ENCODE data around the gene GINS1. TPM values are rescaled to one million over a fixed set of nuclear protein-coding genes. Genes with fewer than 3 reads are reported as not detected.

The GINS1 gene
- total RNA-seq, 4 donors from 2014 or later, result 0.31 to 1.2 (median 1.2) TPM; not detected in 1

DNA sequence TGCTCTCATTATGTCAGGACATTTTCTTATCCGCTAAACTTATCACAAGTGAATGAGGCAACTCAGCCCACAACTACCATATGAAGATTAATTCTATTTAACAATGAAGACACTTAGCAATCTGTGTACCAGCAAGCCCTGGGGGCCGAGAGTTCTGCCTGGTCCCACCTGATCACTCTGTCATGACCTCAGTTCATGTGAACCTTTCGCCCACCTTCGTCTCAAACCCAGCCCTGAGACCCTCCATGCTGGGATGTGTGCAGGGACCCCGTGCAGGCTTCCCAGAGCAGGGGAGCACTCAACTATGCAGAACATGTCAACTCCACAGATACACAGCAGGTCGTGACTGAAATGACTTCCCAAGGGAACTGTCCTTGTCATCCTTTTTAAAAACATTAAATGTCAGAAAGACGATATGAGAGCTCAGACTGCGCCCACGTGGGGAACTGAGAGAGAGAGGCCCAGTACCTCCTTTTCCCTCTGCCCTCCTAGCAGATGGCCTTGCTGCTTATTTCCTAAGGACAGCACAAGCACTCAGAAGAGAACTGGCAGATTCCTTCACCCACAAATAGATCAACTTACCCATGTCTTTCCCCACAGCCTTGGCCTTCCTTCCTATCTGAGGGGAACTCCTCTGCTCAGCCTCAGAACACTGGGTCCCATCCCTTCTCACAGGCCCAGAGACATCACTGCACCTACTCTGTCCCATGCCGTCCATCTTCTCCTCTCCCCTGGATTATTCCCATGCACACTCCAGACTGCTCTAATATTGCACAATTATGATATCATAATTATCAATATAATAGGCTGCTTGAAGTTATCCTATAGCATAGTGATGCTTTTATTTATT is 28.4 kb upstream of the GINS1 start:
- TF ChIP-seq EP300 (IDR thresholded peaks at IDR 0.05) (no peak), POLR2AphosphoS5 (IDR thresholded peaks at IDR 0.05) (no peak), CTCF (IDR thresholded peaks at IDR 0.05) (no peak), POLR2A (IDR thresholded peaks at IDR 0.05) (no peak)
- Histone ChIP-seq H3K36me3 (peaks cover 0 to 10% of the 10 kb centered on the region in 2 donors), H3K27me3 (no peaks in the 10 kb centered on the region), H3K27ac (no peak overlapping the region), H3K4me3 (no peak overlapping the region), H3K9me3 (no peaks in the 10 kb centered on the region), H3K4me1 (peaks cover 0 to 25% (median 5%) of the 10 kb centered on the region in 3 donors)
- 92 to 95% methylated on average over 7 to 9 of the region's 10 CpGs for WGBS, 2 donors (ENCODE audit: low coverage in 1 of 2)
- ATAC-seq, result no peak

DNA sequence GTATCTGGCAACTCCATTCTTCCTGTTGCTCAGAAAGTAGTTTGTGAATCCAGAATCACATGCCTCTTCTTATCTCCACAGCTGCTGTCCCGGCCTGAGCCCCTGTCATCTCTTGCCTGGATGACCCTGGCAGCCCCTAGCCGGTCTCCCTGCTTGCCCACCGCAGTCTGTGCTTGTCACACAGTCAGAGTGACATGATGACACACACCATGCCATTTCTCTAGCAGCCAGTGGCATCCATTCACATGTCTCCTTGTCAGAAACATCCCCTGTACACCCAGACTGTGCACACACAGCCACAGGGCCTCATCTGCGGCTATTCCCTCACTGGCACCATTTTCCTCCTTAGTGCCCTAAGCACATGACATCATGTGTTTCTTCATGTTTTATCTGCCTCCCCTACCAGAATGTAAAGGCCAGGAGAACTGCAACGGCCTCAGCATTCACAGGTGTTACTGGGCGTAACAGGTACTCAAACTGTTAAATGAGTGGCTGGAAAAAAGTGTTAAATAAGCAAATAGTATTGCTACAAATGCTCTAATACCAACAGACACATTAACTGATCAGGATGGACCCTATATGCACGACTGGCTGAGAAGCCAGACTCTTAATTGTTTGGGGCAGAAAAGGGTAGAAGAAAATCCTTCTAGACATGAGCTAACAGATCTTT is 26.4 kb upstream of the GINS1 start:
- TF ChIP-seq EP300 (IDR thresholded peaks at IDR 0.05) (no peak), POLR2A (IDR thresholded peaks at IDR 0.05) (no peak), CTCF (IDR thresholded peaks at IDR 0.05) (no peak), POLR2AphosphoS5 (IDR thresholded peaks at IDR 0.05) (no peak)
- Histone ChIP-seq H3K36me3 (peaks cover 0 to 10% of the 10 kb centered on the region in 2 donors), H3K4me1 (peaks cover 0 to 30% (median 5%) of the 10 kb centered on the region in 3 donors), H3K4me3 (no peak overlapping the region), H3K27me3 (no peaks in the 10 kb centered on the region), H3K9me3 (no peaks in the 10 kb centered on the region), H3K27ac (no peak overlapping the region)
- WGBS, 2 donors (ENCODE audit: low coverage in 1 of 2), result 86 to 94% methylated on average over 7 of the region's 7 CpGs
- ATAC-seq, result no peak

DNA sequence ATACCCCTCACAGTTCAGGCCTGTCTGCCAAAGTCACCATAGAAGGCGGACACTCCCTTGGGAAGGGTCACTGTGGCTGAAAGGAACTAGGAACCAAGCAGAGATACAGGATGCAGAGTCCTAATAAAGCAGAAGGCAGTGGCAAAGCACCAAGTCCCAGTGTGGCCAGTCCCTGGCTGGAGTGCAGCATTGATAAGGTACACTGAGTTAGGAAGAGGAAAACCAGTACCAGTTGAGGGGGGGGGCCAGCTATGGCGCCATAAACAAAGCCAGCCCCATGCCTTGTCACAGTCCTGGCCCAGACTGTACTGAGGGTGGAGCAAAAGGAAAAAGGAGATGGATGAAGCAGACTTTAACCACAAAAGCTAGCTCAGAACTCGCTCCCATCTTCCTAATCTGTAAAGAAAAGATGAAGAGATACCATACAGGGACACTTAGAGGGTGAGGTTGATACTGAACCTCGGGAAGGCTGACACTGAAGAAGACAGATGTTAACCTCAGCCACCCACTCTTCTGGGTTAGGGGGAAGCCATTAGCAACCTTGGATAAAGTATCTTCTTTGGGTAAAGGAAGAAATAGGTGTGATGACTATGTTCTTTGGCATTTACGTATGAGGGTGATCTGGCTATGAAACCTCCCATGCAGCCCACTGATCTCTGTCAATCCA is 24.6 kb upstream of the GINS1 start:
- ATAC-seq, result no peak
- Histone ChIP-seq H3K27ac (no peak overlapping the region), H3K27me3 (no peaks in the 10 kb centered on the region), H3K4me1 (peaks cover 0 to 15% (median 0%) of the 10 kb centered on the region in 3 donors), H3K4me3 (no peak overlapping the region), H3K9me3 (no peaks in the 10 kb centered on the region), H3K36me3 (peaks cover 0 to 10% of the 10 kb centered on the region in 2 donors)
- TF ChIP-seq POLR2A (IDR thresholded peaks at IDR 0.05) (no peak), CTCF (IDR thresholded peaks at IDR 0.05) (no peak), EP300 (IDR thresholded peaks at IDR 0.05) (no peak), POLR2AphosphoS5 (IDR thresholded peaks at IDR 0.05) (no peak)
- 73 to 86% methylated on average over 4 to 5 of the region's 5 CpGs for WGBS, 2 donors (ENCODE audit: low coverage in 1 of 2)

GRCh38 chr20:25389401-25389857 is 18.0 kb upstream of the GINS1 start:
- no peak for TF ChIP-seq POLR2AphosphoS5 (IDR thresholded peaks at IDR 0.05)
- no peak for TF ChIP-seq EP300 (IDR thresholded peaks at IDR 0.05)
- TF ChIP-seq CTCF (IDR thresholded peaks at IDR 0.05), result no peak
- no peak for TF ChIP-seq POLR2A (IDR thresholded peaks at IDR 0.05)
- H3K27me3 ChIP-seq, result no peaks in the 10 kb centered on the region
- peak overlapping the region; percentile 84 to 97 (median 91) for H3K27ac ChIP-seq
- H3K4me3 ChIP-seq, result peak overlapping the region; percentile 93 to 96
- ATAC-seq, result no peak
- no peaks in the 10 kb centered on the region for H3K9me3 ChIP-seq
- 17% methylated on average over 9 to 13 of the region's 19 CpGs for WGBS, 2 donors (ENCODE audit: low coverage in 1 of 2)
- no peaks in the 10 kb centered on the region for H3K36me3 ChIP-seq
- peaks cover 0 to 26% (median 0%) of the 10 kb centered on the region in 3 donors for H3K4me1 ChIP-seq
